Ovary (tissue), 9 donors: ENCODE results near the gene CRELD2. TPM values are rescaled to one million over a fixed set of nuclear protein-coding genes. Genes with fewer than 3 reads are reported as not detected.
A peak's percentile ranks its signal among the peaks of the same experiment; 100 is the strongest.

Source experiments
- DNase-seq, 5 donors: peaks; one replicate each; pipeline ENCODE4 v3.0.0-alpha.2; 2019 to 2020
- H3K27ac ChIP-seq, 2 donors: fragments of 200-600 bp; one replicate each; pipeline versions ENCODE4 v1.5.1 to v1.8.0; 2019 to 2022
- H3K27me3 ChIP-seq: fragments of 200-600 bp; one replicate; pipeline ENCODE4 v1.8.0; 2022
- H3K36me3 ChIP-seq: fragments of 200-600 bp; sonication (generic); one replicate; pipeline ENCODE4 v1.5.1; 2019
- H3K4me1 ChIP-seq: one replicate; pipeline ENCODE4 v1.8.1; 2013; ENCODE audit warnings: mild to moderate bottlenecking, moderate library complexity; ENCODE audit not compliant: insufficient read depth
- H3K4me3 ChIP-seq: fragments of 200-600 bp; sonication (generic); one replicate; pipeline ENCODE4 v1.5.1; 2017
- H3K9me3 ChIP-seq, 2 donors: fragments of 200-600 bp in 1 of 2; sonication (generic) in 1 of 2; one replicate each; pipeline versions ENCODE4 v1.5.1 to v1.8.1; 2013 to 2019; ENCODE audit warnings: mild to moderate bottlenecking in 1 of 2, moderate library complexity in 1 of 2
- EP300 ChIP-seq: sonication (generic); formaldehyde crosslinking; IDR thresholded peaks from one replicate; pipeline ENCODE4 v1.6.1; 2017; ENCODE audit warnings: antibody characterized with exemption
- POLR2A ChIP-seq: fragments of 450-650 bp; IDR thresholded peaks from one replicate; pipeline ENCODE4 v1.6.1; 2017; ENCODE audit warnings: antibody characterized with exemption, mild to moderate bottlenecking, moderate library complexity
- WGBS, 3 donors: extraction: QIAGEN DNeasy Blood & Tissue Kit in 1 of 3; methylation state at CpG; one replicate each; pipeline versions ENCODE4 v1.1.5 to v1.1.7; 2013 to 2017; 5-methylcytosine and 5-hydroxymethylcytosine counted together
- intact Hi-C, 4 donors: fragments of 100-400 bp; cut with DNase I; formaldehyde crosslinking; loops; one replicate each; pipeline versions ENCODE4 v1.11.0 to v1.15.1; 2022 to 2023
- polyA plus RNA-seq, 2 donors: library from polyadenylated mRNA; stranded (reverse); fragments of 200-250 nt in 1 of 2; fragments of 350-450 nt in 1 of 2; fragmentation: Illumina TruSeq in 1 of 2; extraction: RNeasy Lipid Tissue Mini Kit (QIAGEN cat#74804) in 1 of 2; gene quantifications; one replicate each; pipeline ENCODE4 v1.2.3, GENCODE V29; 2013 to 2014
- total RNA-seq, 7 donors: library from RNA; depleted of rRNA in 2 of 7; stranded (reverse); fragments of >200 nt in 2 of 7; fragmentation: NEBNext Ultra II Directional in 3 of 7; extraction: Animal tissue kit (Norgen Biotek cat#: 25700) in 3 of 7; gene quantifications; one replicate each; pipeline versions ENCODE4 v1.1.0 to v1.2.4, GENCODE V29; 2016 to 2023
- TF ChIP-seq, protein P1 (sequence below), 3 donors: fragments of 450-650 bp in 2 of 3; fragments of 200-600 bp in 1 of 3; IDR thresholded peaks; one replicate each; pipeline versions ENCODE4 v1.5.1 to v1.8.0; 2016 to 2022; ENCODE audit warnings: antibody characterized with exemption in 3 of 3, mild to moderate bottlenecking in 1 of 3
- donor health status: DM: no; HTN: no; CAD: no; lungs with moderate emphysema.
- donor health status: DM: no; HTN: no; CAD: no.
- donor health status: Bipolar disorder and iron deficiency.
- donor health status: DM: yes; HTN: yes; CAD: no.
- donor health status: DM: no; HTN: no; CAD: no.
- donor health status: DM: yes; HTN: yes; CAD: no.

Gene CRELD2
- total and polyA plus RNA-seq, 9 donors: 9.5 to 53.4 (median 24.6) TPM

DNA sequence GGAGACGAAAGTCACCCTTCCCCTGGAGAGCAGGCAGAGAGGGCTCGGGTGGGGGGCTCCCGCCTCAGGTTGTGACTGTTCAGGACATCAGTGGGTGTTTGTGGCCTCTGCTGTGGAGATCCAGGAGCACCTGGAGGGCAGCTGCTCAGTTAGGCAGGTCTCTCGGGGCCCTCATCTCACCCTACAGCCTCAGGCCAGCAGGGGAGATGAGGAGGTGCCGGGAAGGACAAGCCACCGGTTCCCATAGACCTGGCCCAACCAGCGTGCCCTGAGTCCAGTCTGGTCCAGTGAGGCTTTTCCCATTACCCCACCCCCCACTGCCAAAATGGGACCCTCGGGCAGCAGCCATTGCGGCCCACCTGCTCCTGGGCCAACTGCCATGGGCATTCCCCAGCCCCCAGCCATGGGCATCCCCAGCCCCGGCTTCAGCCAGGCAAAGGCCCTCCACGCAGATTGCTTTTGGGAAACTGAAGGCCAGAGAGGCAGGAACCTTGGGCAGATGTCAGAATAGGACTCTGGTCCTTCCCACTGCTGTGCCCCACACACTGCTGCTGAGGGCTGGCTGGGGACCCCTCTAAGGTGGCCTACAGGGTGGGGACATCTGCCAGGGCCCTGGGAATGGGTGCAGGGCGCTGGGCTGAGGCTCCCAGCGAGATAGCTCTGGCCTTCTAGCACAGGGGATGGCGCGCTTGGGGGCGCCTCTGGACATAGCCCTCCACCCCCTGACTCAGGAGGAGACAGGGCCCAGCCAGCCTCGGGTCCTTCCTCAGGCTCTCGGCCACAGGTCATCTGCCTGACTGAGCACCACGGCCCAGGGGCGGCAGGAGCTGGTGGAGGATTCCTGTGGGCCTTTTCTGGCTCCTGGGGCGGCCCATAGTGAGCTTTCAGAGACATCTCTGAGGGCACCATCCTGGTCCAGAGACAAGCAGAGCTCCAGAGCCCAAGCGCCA, 46.9 kb downstream of the CRELD2 start:
- Histone ChIP-seq H3K4me1 (peaks cover 29% of the 10 kb centered on the region), H3K27ac (peak overlapping the region; percentile 20 to 49), H3K27me3 (no peaks in the 10 kb centered on the region), H3K9me3 (no peaks in the 10 kb centered on the region), H3K4me3 (no peak overlapping the region), H3K36me3 (no peaks in the 10 kb centered on the region)
- intact Hi-C loops: loop anchor here in 2 of 4 donors (5.0 kb wide), 1 partner anchor 33 kb away; no protein-coding TSS in a partner anchor
- WGBS, 3 donors: 87 to 92% (median 89%) methylated on average over 22 of the region's 22 CpGs
- TF ChIP-seq, protein P1, sequence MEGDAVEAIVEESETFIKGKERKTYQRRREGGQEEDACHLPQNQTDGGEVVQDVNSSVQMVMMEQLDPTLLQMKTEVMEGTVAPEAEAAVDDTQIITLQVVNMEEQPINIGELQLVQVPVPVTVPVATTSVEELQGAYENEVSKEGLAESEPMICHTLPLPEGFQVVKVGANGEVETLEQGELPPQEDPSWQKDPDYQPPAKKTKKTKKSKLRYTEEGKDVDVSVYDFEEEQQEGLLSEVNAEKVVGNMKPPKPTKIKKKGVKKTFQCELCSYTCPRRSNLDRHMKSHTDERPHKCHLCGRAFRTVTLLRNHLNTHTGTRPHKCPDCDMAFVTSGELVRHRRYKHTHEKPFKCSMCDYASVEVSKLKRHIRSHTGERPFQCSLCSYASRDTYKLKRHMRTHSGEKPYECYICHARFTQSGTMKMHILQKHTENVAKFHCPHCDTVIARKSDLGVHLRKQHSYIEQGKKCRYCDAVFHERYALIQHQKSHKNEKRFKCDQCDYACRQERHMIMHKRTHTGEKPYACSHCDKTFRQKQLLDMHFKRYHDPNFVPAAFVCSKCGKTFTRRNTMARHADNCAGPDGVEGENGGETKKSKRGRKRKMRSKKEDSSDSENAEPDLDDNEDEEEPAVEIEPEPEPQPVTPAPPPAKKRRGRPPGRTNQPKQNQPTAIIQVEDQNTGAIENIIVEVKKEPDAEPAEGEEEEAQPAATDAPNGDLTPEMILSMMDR (IDR thresholded peaks at IDR 0.05): no peak
- no peak for TF ChIP-seq POLR2A
- TF ChIP-seq EP300: no peak
- peak; percentile 16 to 45 (median 35) for DNase-seq

DNA sequence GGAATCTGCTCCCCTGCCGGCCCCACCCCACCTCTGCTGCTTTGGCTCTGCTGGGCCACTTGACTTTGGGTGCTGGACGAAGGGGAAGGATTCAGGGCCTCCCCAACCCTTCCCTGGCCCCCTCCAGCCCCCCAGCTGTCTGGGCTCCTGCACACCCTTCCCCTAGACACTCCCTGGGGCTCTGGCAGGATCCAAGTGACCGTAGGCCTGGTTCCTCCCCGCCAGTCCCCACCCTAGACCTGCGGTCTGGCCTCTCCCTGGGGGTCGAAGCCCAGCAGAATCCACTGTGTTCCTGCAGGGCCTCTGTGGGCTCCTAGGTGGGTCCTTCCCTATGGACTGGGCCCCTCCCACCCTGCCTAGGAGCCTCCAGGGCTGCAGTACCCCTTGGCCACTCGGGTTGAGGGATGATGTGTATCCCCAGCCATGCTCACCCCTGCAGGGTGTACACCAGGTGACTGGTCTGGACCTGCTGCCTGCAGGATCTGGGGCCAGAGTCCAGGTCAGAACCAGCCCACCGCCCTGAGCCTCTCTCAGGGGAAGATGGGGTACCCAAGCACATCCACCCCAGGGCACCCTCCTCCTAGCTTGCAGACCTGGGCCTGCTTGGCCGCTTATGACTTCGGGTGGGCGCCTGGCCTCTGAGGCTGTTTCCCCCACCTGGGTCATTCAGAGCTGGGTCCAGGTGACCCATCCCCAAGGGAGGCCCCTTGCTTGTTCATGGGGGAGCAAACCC, 47.8 kb downstream of the CRELD2 start:
- H3K4me1 ChIP-seq: peaks cover 34% of the 10 kb centered on the region

DNA sequence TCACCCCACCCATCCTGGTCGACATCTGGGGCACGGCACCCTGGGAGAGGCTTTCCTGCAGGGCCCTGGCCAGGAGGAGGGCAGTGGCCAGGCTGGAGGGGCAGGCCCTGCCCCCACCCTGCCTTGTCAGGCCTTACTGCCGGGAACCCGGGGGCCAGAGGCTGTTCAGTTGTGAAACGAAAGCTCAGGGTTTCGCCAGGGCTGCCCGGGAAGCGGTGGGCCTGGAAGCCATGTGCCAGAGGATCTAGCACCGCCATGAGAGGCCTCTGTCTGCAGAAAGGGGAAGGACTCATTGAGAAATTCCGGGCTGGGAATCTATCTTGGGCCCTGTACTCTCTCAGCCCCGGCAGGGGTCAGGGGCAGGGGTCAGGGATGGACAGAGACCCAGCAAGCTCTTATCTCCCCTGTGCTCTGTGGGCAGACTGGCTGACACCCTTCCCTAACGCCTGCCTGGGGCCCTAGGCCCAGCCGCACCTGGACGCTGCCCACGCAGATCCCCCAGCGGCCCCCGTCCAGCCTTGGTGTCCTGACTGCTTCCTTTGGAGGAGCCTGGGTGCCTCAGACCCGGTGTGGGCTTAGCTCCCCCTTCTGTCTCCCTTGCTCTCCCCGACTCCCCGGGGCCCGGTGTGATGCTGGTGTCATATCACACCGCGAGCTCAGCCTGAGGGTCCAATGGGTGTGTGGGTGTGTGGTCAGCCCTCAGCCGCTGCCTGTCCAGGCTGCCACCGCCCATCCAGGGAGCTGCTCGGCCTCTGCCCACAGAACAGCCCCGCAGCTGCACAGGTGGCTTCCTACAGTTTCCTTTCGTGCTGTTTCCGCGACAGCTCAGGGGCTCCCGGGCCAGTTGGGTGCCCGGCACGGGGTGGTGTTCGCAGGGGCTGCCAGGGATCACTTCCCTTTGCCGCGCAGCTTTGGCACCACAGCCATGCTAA, 48.6 kb downstream of the CRELD2 start:
- 31 to 45% (median 39%) methylated on average over 27 to 36 of the region's 36 CpGs for WGBS, 3 donors
- H3K27ac ChIP-seq: peak overlapping the region; percentile 49 to 75
- no peaks in the 10 kb centered on the region for H3K36me3 ChIP-seq
- peaks cover 35% of the 10 kb centered on the region for H3K4me1 ChIP-seq
- H3K9me3 ChIP-seq: no peaks in the 10 kb centered on the region
- peak overlapping the region; percentile 13 for H3K4me3 ChIP-seq
- peak; percentile 49 to 73 (median 55) for DNase-seq
- intact Hi-C loops: loop anchor here in 2 of 4 donors (5.0 kb wide), 1 partner anchor 35 kb away; no protein-coding TSS in a partner anchor
- H3K27me3 ChIP-seq: no peaks in the 10 kb centered on the region
- TF ChIP-seq EP300: no peak
- TF ChIP-seq POLR2A: no peak
- TF ChIP-seq, protein P1 (IDR thresholded peaks at IDR 0.05): no peak

More for the DNA sequence above, 47.8 kb downstream of the CRELD2 start:
- H3K36me3 ChIP-seq: no peaks in the 10 kb centered on the region
- WGBS, 3 donors: 88 to 92% (median 90%) methylated on average over 9 to 11 of the region's 11 CpGs
- peak in 4 of 5 donors; percentile 13 to 47 (median 35) for DNase-seq
- no peaks in the 10 kb centered on the region for H3K27me3 ChIP-seq
- TF ChIP-seq POLR2A (no peak), EP300 (no peak)
- TF ChIP-seq, protein P1 (IDR thresholded peaks at IDR 0.05): no peak
- H3K4me3 ChIP-seq: no peak overlapping the region
- peak overlapping the region; percentile 49 to 75 for H3K27ac ChIP-seq
- intact Hi-C loops: loop anchor here in 2 of 4 donors (5.0 kb wide), 1 partner anchor 34 kb away; no protein-coding TSS in a partner anchor
- H3K9me3 ChIP-seq: no peaks in the 10 kb centered on the region
